ENCODE results near the gene RPTOR.

DNA sequence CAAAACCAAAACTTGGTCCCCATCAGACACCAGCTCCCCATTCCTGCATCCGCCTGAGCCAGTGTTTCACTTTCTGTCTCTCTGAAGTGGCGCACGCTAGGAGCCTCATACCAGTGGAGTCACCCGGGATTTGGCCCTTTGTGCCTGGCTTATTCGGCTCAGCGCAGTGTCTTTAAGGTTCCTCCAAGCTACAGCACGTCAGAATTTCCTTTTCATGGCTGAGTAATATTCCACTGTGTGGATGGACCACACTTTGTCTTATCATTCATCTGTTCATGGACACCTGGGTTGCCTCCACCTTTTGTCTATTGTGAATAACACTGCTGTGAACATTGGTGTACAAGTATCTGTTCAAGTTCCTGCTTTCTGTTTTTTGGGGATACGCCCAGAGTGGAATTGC lies 401.8 kb downstream of the RPTOR start:
- TF ChIP-seq, protein P1, sequence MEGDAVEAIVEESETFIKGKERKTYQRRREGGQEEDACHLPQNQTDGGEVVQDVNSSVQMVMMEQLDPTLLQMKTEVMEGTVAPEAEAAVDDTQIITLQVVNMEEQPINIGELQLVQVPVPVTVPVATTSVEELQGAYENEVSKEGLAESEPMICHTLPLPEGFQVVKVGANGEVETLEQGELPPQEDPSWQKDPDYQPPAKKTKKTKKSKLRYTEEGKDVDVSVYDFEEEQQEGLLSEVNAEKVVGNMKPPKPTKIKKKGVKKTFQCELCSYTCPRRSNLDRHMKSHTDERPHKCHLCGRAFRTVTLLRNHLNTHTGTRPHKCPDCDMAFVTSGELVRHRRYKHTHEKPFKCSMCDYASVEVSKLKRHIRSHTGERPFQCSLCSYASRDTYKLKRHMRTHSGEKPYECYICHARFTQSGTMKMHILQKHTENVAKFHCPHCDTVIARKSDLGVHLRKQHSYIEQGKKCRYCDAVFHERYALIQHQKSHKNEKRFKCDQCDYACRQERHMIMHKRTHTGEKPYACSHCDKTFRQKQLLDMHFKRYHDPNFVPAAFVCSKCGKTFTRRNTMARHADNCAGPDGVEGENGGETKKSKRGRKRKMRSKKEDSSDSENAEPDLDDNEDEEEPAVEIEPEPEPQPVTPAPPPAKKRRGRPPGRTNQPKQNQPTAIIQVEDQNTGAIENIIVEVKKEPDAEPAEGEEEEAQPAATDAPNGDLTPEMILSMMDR (IDR thresholded peaks at IDR 0.05; ENCODE audit: insufficient read depth, low read depth, low read length) = no peak
- no peak for TF ChIP-seq EZH2 (IDR thresholded peaks at IDR 0.05; ENCODE audit: insufficient read depth, low read length)
